ENCODE measurements around the gene CBX8.

GRCh38 chr17:79784353-79785016 is 12.4 kb downstream of the CBX8 start:
- no peak for TF ChIP-seq CTCF (IDR thresholded peaks at IDR 0.05)
- no peak for TF ChIP-seq POLR2A (IDR thresholded peaks at IDR 0.05)

All from lower leg skin (tissue), 3 donors.